ENCODE measurements around the gene KRT31. TPM values are rescaled to one million over a fixed set of nuclear protein-coding genes. Genes with fewer than 3 reads are reported as not detected.

Gene KRT31
- total and polyA plus RNA-seq, 2 of the 13 experiments (the other 11 are each of a cell fraction or from before 2014, with no cell fraction given), result 0.05 TPM; not detected in 1

DNA sequence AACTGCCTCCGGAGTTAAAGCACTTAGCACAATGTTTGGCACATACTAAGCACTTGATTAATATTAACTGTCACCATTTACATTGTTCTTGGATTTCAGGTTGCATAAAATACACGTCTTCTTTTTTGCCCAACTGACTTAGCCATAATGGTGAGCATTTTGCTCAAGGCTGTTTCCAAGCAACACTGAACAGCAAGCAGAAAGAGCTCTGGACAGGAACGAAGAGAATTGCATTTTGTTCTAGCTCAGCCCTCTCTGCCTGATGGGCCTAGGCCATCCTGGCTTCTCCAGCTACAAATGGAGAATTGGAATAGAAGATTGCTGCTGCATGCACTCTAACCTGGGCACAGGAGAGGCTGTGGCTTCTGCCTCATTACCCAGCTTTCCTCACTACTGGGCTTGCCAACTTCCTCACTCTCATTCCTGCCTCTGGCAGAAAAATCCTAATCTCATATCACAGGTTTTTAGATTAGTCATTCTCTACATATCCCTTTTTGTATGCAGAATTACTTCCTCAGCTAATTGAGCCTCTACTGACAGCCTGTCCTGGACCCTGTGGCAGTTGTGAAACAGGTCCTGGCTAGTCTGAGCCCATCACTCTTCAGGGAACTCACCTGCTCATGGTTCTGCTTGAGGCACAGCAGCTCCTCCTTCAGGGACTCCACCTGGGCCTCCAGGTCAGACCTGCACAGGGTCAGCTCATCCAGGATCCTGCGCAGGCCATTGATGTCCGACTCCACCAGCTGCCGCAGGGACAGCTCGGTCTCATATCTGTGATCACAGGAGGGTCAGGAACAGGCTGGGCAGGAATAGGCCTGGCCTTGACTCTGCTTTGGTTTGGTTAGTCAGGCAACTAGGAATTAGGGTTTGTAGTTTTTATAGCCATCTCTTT lies 49.3 kb downstream of the KRT31 start:
- POLR2A ChIA-PET, result no interaction called here
- TF ChIP-seq KDM3A (CRISPR knock-in tag; IDR thresholded peaks at IDR 0.05; ENCODE audit: low read depth) (no peak), AGO2 (optimal IDR thresholded peaks at IDR 0.05; ENCODE audit: low read depth, low read length) (no peak), KLF16 (CRISPR knock-in tag; IDR thresholded peaks at IDR 0.05) (no peak), NFIC (IDR thresholded peaks at IDR 0.05; ENCODE audit: low read length) (no peak), ZNF775 (CRISPR knock-in tag; IDR thresholded peaks at IDR 0.05; ENCODE audit: borderline replicate concordance) (no peak), CC2D1A (CRISPR knock-in tag; IDR thresholded peaks at IDR 0.05) (no peak), SRSF1 (optimal IDR thresholded peaks at IDR 0.05; ENCODE audit: low read depth, low read length) (no peak), HIVEP1 (CRISPR knock-in tag; IDR thresholded peaks at IDR 0.05) (no peak), POLR2AphosphoS5 (IDR thresholded peaks at IDR 0.05; ENCODE audit: low read depth, low read length) (no peak)
- TF ChIP-seq, protein P1, sequence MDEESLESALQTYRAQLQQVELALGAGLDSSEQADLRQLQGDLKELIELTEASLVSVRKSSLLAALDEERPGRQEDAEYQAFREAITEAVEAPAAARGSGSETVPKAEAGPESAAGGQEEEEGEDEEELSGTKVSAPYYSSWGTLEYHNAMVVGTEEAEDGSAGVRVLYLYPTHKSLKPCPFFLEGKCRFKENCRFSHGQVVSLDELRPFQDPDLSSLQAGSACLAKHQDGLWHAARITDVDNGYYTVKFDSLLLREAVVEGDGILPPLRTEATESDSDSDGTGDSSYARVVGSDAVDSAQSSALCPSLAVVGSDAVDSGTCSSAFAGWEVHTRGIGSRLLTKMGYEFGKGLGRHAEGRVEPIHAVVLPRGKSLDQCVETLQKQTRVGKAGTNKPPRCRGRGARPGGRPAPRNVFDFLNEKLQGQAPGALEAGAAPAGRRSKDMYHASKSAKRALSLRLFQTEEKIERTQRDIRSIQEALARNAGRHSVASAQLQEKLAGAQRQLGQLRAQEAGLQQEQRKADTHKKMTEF (CRISPR knock-in tag; IDR thresholded peaks at IDR 0.05), result no peak
- TF ChIP-seq, protein P2, sequence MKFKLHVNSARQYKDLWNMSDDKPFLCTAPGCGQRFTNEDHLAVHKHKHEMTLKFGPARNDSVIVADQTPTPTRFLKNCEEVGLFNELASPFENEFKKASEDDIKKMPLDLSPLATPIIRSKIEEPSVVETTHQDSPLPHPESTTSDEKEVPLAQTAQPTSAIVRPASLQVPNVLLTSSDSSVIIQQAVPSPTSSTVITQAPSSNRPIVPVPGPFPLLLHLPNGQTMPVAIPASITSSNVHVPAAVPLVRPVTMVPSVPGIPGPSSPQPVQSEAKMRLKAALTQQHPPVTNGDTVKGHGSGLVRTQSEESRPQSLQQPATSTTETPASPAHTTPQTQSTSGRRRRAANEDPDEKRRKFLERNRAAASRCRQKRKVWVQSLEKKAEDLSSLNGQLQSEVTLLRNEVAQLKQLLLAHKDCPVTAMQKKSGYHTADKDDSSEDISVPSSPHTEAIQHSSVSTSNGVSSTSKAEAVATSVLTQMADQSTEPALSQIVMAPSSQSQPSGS (CRISPR knock-in tag; IDR thresholded peaks at IDR 0.05), result no peak
- TF ChIP-seq, protein P3, sequence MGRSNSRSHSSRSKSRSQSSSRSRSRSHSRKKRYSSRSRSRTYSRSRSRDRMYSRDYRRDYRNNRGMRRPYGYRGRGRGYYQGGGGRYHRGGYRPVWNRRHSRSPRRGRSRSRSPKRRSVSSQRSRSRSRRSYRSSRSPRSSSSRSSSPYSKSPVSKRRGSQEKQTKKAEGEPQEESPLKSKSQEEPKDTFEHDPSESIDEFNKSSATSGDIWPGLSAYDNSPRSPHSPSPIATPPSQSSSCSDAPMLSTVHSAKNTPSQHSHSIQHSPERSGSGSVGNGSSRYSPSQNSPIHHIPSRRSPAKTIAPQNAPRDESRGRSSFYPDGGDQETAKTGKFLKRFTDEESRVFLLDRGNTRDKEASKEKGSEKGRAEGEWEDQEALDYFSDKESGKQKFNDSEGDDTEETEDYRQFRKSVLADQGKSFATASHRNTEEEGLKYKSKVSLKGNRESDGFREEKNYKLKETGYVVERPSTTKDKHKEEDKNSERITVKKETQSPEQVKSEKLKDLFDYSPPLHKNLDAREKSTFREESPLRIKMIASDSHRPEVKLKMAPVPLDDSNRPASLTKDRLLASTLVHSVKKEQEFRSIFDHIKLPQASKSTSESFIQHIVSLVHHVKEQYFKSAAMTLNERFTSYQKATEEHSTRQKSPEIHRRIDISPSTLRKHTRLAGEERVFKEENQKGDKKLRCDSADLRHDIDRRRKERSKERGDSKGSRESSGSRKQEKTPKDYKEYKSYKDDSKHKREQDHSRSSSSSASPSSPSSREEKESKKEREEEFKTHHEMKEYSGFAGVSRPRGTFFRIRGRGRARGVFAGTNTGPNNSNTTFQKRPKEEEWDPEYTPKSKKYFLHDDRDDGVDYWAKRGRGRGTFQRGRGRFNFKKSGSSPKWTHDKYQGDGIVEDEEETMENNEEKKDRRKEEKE (IDR thresholded peaks at IDR 0.05), result no peak
- TF ChIP-seq, protein P4, sequence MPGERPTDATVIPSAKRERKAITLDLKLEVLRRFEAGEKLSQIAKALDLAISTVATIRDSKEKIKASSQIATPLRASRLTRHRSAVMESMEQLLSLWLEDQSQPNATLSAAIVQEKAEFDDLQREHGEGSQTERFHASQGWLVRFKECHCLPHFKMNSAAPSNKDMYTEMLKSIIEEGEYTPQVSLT (CRISPR knock-in tag; IDR thresholded peaks at IDR 0.05; ENCODE audit: borderline replicate concordance, low read depth), result no peak
- TF ChIP-seq, protein P5, sequence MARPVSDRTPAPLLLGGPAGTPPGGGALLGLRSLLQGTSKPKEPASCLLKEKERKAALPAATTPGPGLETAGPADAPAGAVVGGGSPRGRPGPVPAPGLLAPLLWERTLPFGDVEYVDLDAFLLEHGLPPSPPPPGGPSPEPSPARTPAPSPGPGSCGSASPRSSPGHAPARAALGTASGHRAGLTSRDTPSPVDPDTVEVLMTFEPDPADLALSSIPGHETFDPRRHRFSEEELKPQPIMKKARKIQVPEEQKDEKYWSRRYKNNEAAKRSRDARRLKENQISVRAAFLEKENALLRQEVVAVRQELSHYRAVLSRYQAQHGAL (CRISPR knock-in tag; IDR thresholded peaks at IDR 0.05; ENCODE audit: not compliant biosample characterization), result no peak
- TF ChIP-seq, protein P6, sequence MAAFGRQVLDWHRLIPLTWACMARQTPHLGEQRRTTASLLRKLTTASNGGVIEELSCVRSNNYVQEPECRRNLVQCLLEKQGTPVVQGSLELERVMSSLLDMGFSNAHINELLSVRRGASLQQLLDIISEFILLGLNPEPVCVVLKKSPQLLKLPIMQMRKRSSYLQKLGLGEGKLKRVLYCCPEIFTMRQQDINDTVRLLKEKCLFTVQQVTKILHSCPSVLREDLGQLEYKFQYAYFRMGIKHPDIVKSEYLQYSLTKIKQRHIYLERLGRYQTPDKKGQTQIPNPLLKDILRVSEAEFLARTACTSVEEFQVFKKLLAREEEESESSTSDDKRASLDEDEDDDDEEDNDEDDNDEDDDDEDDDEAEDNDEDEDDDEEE (CRISPR knock-in tag; IDR thresholded peaks at IDR 0.05), result no peak

More for the DNA sequence above, 49.3 kb downstream of the KRT31 start:
- ATAC-seq, result no peak
- H3K27me3 ChIP-seq (ENCODE audit: control insufficient read depth in 1 of 2, insufficient read depth in 2 of 2, low read length in 2 of 2), result peaks cover 0 to 7% of the 10 kb centered on the region in 2 experiments; a peak in 3 of 5 replicates
- WGBS (ENCODE audit: low lambda C conversion rate), result 31% methylated on average over 7 of the region's 7 CpGs
- H3K4me3 ChIP-seq (replicated peaks in 1 of 3; ENCODE audit: insufficient read depth in 1 of 3, low read depth in 2 of 3, low read length in 3 of 3), result no peak overlapping the region
- no peak overlapping the region for H2AFZ ChIP-seq (ENCODE audit: low read length)
- no peaks in the 10 kb centered on the region for H3K36me3 ChIP-seq (replicated peaks in 1 of 2; ENCODE audit: control insufficient read depth in 1 of 2, insufficient read depth in 2 of 2, low read length in 2 of 2)
- in situ Hi-C loops (cut with HindIII; ENCODE audit: extremely low pct_ligation_motif_present, low pct_unique_long_range_greater_than_20kb) (no loop called here), intact Hi-C loops (cut with micrococcal nuclease; ENCODE audit: unreplicated experiment) (no loop called here)
- H3K27ac ChIP-seq (ENCODE audit: extremely low read length, insufficient read depth, low read length), result no peak overlapping the region
- no peak for FAIRE-seq
- no TSS peak for BruUV-seq (replicated peaks)
- no peak overlapping the region for H3K4me2 ChIP-seq (ENCODE audit: low read depth, low read length)
- no peaks in the 10 kb centered on the region for H3K9me3 ChIP-seq (ENCODE audit: low read length)
- H3K4me1 ChIP-seq (ENCODE audit: insufficient read depth, low read length), result no peaks in the 10 kb centered on the region
- no peaks in the 10 kb centered on the region for H4K20me1 ChIP-seq (ENCODE audit: insufficient read depth, low read length)
- CTCF ChIA-PET (ENCODE audit: low intra/inter-chr PET ratio, low total read pairs), result no interaction called here
- DNase-seq (ENCODE audit: low spot score), result no peak
- no peaks in the 10 kb centered on the region for H3K79me2 ChIP-seq (ENCODE audit: insufficient read depth, low read length)
- H3K9ac ChIP-seq (ENCODE audit: insufficient read depth, low read depth, low read length), result no peak overlapping the region
